ENCODE data around the gene BMPR2.

BMPR2 gene

GRCh38 chr2:202608142-202608852 is 232.2 kb downstream of the BMPR2 start:
- DNase-seq: no peak

- DNase-seq: no peak
Observed at GRCh38 chr2:202609381-202610145, 233.4 kb downstream of the BMPR2 start.

GRCh38 chr2:202610380-202610779 is 234.3 kb downstream of the BMPR2 start:
- no peak for DNase-seq

GRCh38 chr2:202612145-202612544 is 236.0 kb downstream of the BMPR2 start:
- DNase-seq: no peak

GRCh38 chr2:202613479-202613878 is 237.4 kb downstream of the BMPR2 start:
- no peak for DNase-seq

Data from EL (cell line).